Stimulated activated CD4-positive, alpha-beta T cell treated with anti-CD3 and anti-CD28 coated beads, TNF-alpha, amount 100 ng/mL, for 24 hours (primary cell): ENCODE results near the gene SLC44A5.
"Not testable (repeated sequence)": the region's sequence is repeated elsewhere in the genome, so short reads cannot be mapped to it uniquely, and the experiment has no call there.

Experiments
- DNase-seq, 3 experiments: peaks; one replicate each; pipeline ENCODE4 v3.0.0-alpha.2; 2020; ENCODE audit warnings: low read depth in 3 of 3

The SLC44A5 gene

GRCh38 chr1:75520862-75521475, 89.9 kb downstream of the SLC44A5 start:
- DNase-seq = no peak

- DNase-seq = no peak
Observed at GRCh38 chr1:75519651-75520427, 91.1 kb downstream of the SLC44A5 start.

- DNase-seq = no peak
Observed at GRCh38 chr1:75518686-75519085, 92.2 kb downstream of the SLC44A5 start.

- DNase-seq = no peak
Observed at GRCh38 chr1:75514270-75514669, 96.6 kb downstream of the SLC44A5 start.

- DNase-seq = no peak
Observed at GRCh38 chr1:75506976-75507375, 103.9 kb downstream of the SLC44A5 start.

- no peak for DNase-seq
Observed at GRCh38 chr1:75503221-75503974, 107.5 kb downstream of the SLC44A5 start.

- no peak for DNase-seq
Observed at GRCh38 chr1:75502776-75503175, 108.1 kb downstream of the SLC44A5 start.

GRCh38 chr1:75501577-75502295, 109.2 kb downstream of the SLC44A5 start:
- no peak for DNase-seq

GRCh38 chr1:75492011-75492410, 118.9 kb downstream of the SLC44A5 start:
- no peak for DNase-seq

- DNase-seq = no peak
Observed at GRCh38 chr1:75487399-75487798, 123.5 kb downstream of the SLC44A5 start.

- DNase-seq = no peak
Observed at GRCh38 chr1:75484789-75485188, 126.1 kb downstream of the SLC44A5 start.

- no peak for DNase-seq
Observed at GRCh38 chr1:75482951-75483350, 128.0 kb downstream of the SLC44A5 start.

GRCh38 chr1:75476486-75476885, 134.4 kb downstream of the SLC44A5 start:
- DNase-seq = not testable (repeated sequence)

- DNase-seq = no peak
Observed at GRCh38 chr1:75475696-75476095, 135.2 kb downstream of the SLC44A5 start.

- no peak for DNase-seq
Observed at GRCh38 chr1:75472971-75473603, 137.8 kb downstream of the SLC44A5 start.

- DNase-seq = no peak
Observed at GRCh38 chr1:75472089-75472970, 138.6 kb downstream of the SLC44A5 start.

- no peak for DNase-seq
Observed at GRCh38 chr1:75471252-75471651, 139.7 kb downstream of the SLC44A5 start.

GRCh38 chr1:75470448-75470847, 140.5 kb downstream of the SLC44A5 start:
- no peak for DNase-seq

- DNase-seq = no peak
Observed at GRCh38 chr1:75469586-75470173, 141.2 kb downstream of the SLC44A5 start.

- DNase-seq = no peak
Observed at GRCh38 chr1:75461808-75462325, 149.0 kb downstream of the SLC44A5 start.
